Colonic mucosa (tissue), 4 donors: ENCODE results near the gene CAMSAP1. TPM values are rescaled to one million over a fixed set of nuclear protein-coding genes. Genes with fewer than 3 reads are reported as not detected.

Source experiments
- DNase-seq: peaks from one replicate; pipeline ENCODE4 v3.0.0-alpha.2; 2020
- H3K27ac ChIP-seq: fragments of 200-600 bp; one replicate; pipeline ENCODE4 v1.8.0; 2021
- H3K27me3 ChIP-seq: fragments of 200-600 bp; one replicate; pipeline ENCODE4 v1.8.0; 2021
- H3K36me3 ChIP-seq: fragments of 200-600 bp; one replicate; pipeline ENCODE4 v1.8.0; 2021
- H3K4me1 ChIP-seq: fragments of 200-600 bp; one replicate; pipeline ENCODE4 v1.8.0; 2021; ENCODE audit warnings: mild to moderate bottlenecking
- H3K4me3 ChIP-seq: fragments of 200-600 bp; one replicate; pipeline ENCODE4 v1.8.0; 2021
- H3K9ac ChIP-seq, 2 donors: one replicate each; pipeline ENCODE4 v1.7.0; 2013; ENCODE audit warnings: control low read depth in 2 of 2, low read depth in 2 of 2, low read length in 2 of 2
- H3K9me3 ChIP-seq: fragments of 200-600 bp; one replicate; pipeline ENCODE4 v1.8.0; 2021
- CTCF ChIP-seq: fragments of 200-600 bp; IDR thresholded peaks from one replicate; pipeline ENCODE4 v1.8.0; 2022; ENCODE audit warnings: antibody characterized with exemption, mild to moderate bottlenecking
- intact Hi-C: fragments of 100-400 bp; cut with DNase I; formaldehyde crosslinking; loops from one replicate; pipeline ENCODE4 v1.14.1; 2022
- total RNA-seq, 2 donors: library from RNA; stranded (reverse); fragmentation: NEBNext Ultra II Directional in 1 of 2; extraction: Animal tissue kit (Norgen Biotek cat#: 25700) in 1 of 2; gene quantifications; one replicate each; pipeline ENCODE4 v1.2.1, GENCODE V29; 2021
- donor health status: healthy.
- donor health status: DM: no; HTN: no; CAD: no.
- donor health status: DM: no; HTN: no; CAD: no.

CAMSAP1 gene
- total RNA-seq, 2 donors from 2014 or later = 14.0 to 14.4 TPM

DNA sequence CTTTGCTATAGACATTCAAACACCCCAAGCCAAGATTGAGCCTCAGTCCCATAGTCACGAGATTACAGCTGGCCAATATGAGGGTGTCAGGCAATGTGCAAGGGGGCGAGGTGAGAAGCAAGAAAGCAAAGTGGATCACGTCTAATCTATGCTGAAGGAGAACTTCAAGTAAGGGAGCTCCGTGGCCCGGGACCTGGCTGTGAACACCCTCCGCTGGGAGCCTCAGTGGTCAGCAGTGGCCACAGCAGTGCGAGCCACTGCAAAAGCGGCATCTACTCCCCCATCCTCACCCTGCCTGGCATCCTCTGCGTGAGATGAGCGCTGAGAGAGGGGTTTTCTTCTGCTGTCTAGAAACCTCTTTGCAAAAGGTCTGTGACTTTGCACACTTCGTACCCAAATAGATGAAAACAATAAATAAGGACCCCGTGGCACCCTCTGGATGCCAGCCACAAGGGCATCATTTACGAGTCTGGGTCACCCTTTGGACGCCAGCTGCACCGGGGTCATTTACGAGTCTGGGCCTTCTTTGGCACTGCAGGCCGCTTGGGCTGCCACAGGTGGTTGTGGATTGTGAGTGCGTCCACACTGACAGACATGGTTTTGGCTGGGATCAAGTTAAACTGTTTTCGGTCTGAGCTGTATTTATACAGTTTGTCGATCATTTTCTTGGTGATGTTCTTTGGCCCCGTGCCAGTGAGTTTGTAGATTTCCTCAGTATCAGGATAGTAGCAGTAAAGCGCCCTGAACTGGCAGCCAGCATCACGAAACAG lies 96.4 kb downstream of the CAMSAP1 start:
- Histone ChIP-seq H3K27ac (no peak overlapping the region), H3K4me3 (no peak overlapping the region), H3K27me3 (no peaks in the 10 kb centered on the region), H3K9ac (no peak overlapping the region), H3K9me3 (no peaks in the 10 kb centered on the region), H3K4me1 (no peaks in the 10 kb centered on the region), H3K36me3 (no peaks in the 10 kb centered on the region)
- no peak for TF ChIP-seq CTCF
- DNase-seq = no peak
- intact Hi-C loops = no loop called here

DNA sequence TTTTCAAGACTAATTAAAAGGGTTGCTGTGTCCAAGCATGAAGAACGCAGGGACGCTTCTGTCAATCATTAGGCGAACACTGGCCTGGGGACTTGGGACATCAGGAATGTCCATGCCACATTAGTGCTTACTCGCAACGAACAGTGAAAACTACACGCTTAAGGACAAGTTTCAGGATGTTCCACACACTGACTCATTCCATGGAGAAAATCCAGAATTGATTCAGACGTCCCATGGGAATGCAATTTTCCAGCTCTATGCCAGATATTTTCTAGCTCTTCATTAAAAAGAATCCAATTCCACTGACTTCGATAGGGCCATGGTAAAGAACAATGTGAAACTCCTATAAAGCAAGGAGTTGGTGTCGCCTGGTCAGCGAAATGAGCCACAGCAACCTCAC lies 98.2 kb downstream of the CAMSAP1 start:
- Histone ChIP-seq H3K9me3 (no peaks in the 10 kb centered on the region), H3K4me1 (no peaks in the 10 kb centered on the region), H3K9ac (no peak overlapping the region), H3K27me3 (no peaks in the 10 kb centered on the region), H3K36me3 (no peaks in the 10 kb centered on the region), H3K4me3 (no peak overlapping the region), H3K27ac (no peak overlapping the region)
- DNase-seq = no peak
- no peak for TF ChIP-seq CTCF
- intact Hi-C loops = no loop called here

DNA sequence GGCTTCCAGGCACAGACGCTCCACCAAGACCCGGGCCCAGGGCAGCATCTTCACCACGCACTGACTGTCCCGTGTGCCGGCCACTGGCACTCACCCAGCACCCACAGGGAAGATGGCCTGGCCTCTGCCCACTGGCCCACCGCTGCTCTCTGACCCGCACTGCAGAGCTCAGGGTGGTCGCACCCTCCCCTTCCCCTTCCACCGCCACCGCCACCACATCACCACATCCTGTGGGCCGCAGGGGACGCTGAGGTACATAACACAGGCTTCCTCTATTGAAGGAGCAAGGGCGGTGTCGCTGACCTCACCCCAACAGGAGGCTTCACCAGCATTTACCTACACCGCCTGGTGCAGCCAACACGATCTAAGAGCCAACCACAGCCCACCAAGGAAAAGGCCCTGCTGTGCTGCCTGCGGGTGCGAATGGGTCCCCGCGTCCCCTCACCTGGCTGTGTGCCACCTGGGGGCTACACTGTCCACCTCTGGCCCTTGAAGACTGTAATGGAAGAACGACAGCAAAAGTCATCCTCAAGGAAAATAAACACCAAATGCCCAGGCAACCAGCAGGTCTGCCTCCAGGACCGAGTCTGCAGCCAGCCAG lies 101.8 kb downstream of the CAMSAP1 start:
- H3K36me3 ChIP-seq = no peaks in the 10 kb centered on the region
- H3K4me3 ChIP-seq = no peak overlapping the region
- no peak for TF ChIP-seq CTCF
- no peaks in the 10 kb centered on the region for H3K4me1 ChIP-seq
- no peaks in the 10 kb centered on the region for H3K9me3 ChIP-seq
- H3K9ac ChIP-seq = no peak overlapping the region
- DNase-seq = no peak
- intact Hi-C loops = no loop called here
- no peaks in the 10 kb centered on the region for H3K27me3 ChIP-seq
- no peak overlapping the region for H3K27ac ChIP-seq

DNA sequence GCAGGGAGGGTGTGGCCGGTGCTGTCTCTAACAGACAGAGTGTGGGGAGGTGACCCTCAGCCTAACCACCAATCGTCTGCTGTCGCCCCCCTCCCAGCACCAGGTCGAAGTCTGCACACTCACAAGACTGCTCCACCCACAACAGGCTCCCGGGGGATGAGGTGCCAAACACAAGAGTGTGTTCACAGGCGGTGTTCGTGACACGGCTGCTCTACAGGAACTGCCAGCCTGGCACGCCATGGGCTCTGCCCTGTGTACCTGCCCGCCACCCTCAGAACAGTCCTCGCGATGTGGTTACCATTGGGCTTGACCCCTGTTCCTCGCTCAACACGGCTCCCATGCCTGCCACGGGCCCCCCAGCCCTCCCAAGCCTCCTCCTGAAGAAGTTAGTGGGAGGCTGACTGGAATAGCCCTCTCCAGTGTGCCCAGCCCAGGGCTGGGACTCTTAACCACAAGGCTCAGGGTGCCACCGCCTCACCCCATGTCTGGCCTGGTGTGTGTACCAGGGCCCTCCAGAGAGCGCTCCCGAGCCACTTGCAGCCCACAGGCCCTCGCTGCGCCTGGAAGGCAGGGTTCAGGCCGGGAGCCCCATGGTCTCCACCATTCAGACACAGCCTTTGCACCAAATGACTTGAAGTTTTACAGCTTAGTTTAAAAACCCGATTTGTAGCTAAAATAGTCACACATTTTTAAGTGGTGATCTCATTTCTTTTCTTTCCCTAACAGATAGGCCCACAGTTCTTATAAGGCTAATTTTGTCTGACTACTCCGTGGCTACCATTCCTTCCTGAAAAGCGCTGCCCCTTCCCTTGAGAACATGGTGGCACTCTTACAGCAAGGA lies 102.5 kb downstream of the CAMSAP1 start:
- H3K27ac ChIP-seq = no peak overlapping the region
- no peaks in the 10 kb centered on the region for H3K36me3 ChIP-seq
- no peaks in the 10 kb centered on the region for H3K27me3 ChIP-seq
- H3K4me3 ChIP-seq = no peak overlapping the region
- intact Hi-C loops = no loop called here
- no peak for DNase-seq
- H3K9me3 ChIP-seq = no peaks in the 10 kb centered on the region
- no peak for TF ChIP-seq CTCF
- no peak overlapping the region for H3K9ac ChIP-seq
- H3K4me1 ChIP-seq = no peaks in the 10 kb centered on the region

DNA sequence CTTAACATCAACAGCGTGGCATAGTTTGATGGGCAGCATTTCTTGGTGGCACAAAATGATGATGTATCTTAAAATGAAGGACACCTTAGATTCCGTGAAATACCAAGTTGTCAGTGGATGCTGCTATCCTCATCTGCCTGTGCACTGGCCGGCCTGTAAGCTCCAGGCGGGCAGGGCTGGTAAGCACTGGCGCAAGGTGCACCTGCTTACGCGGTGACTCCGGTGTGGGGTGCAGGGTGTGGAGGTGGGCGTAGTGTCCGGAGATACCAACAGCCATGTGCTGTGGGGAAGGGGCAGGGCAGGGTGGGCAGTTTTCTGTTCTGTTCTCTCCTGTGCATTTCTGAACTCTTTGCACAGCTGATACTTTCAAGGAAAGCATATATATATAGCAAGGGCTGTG lies 103.9 kb downstream of the CAMSAP1 start:
- H3K36me3 ChIP-seq = no peaks in the 10 kb centered on the region
- H3K27ac ChIP-seq = no peak overlapping the region
- H3K9ac ChIP-seq = no peak overlapping the region
- no peak overlapping the region for H3K4me3 ChIP-seq
- H3K4me1 ChIP-seq = no peaks in the 10 kb centered on the region
- H3K27me3 ChIP-seq = no peaks in the 10 kb centered on the region
- DNase-seq = no peak
- intact Hi-C loops = no loop called here
- no peaks in the 10 kb centered on the region for H3K9me3 ChIP-seq
- TF ChIP-seq CTCF = no peak
